CD4-positive, alpha-beta T cell (primary cell): ENCODE measurements around the gene SEC16A. TPM values are rescaled to one million over a fixed set of nuclear protein-coding genes. Genes with fewer than 3 reads are reported as not detected.

Experiments used
- ATAC-seq: fragments of 200-7000 bp; cut with Tn5 transposase; one replicate; pipeline ENCODE4 v1.10.0; 2022; ENCODE audit warnings: mild to moderate bottlenecking; ENCODE audit not compliant: poor library complexity
- CTCF ChIA-PET: fragments of 350-600 bp; sonication (Branson Sonifier 250); formaldehyde crosslinking; loops from one replicate; lab custom pipeline; 2021; ENCODE audit warnings: antibody characterized with exemption, inconsistent platforms; lab: Charles Lee
- POLR2A ChIA-PET: fragments of 350-600 bp; sonication (Branson Sonifier 250); formaldehyde crosslinking; loops from one replicate; lab custom pipeline; 2021; ENCODE audit warnings: antibody characterized with exemption, inconsistent platforms; lab: Charles Lee
- DNase-seq, 14 experiments: peaks; one replicate each; pipeline ENCODE4 v3.0.0-alpha.2; 2013 to 2020; ENCODE audit warnings: mixed read lengths in 2 of 14
- H3K27ac ChIP-seq, 2 donors: one replicate each; pipeline versions ENCODE4 v1.5.1 to v1.7.0; 2013; ENCODE audit warnings: low read length in 2 of 2, low read depth in 1 of 2, mild to moderate bottlenecking in 1 of 2
- H3K27me3 ChIP-seq, 2 experiments: 1 replicate in 1 of 2; 2 replicates in 1 of 2; pipeline versions ENCODE4 v1.6.1 to v1.7.0; 2013; ENCODE audit warnings: low read length in 2 of 2, control low read depth in 1 of 2, mild to moderate bottlenecking in 1 of 2, moderate library complexity in 1 of 2; ENCODE audit not compliant: insufficient read depth in 2 of 2, control insufficient read depth in 1 of 2
- H3K36me3 ChIP-seq: one replicate; pipeline ENCODE4 v1.6.1; 2013; ENCODE audit warnings: low read length, control low read depth; ENCODE audit not compliant: insufficient read depth
- H3K4me1 ChIP-seq: one replicate; pipeline ENCODE4 v1.6.1; 2013; ENCODE audit warnings: low read length, control low read depth; ENCODE audit not compliant: insufficient read depth
- H3K4me3 ChIP-seq: one replicate; pipeline ENCODE4 v1.5.1; 2013; ENCODE audit warnings: mild to moderate bottlenecking, low read length, moderate library complexity
- H3K9me3 ChIP-seq, 2 experiments: 1 replicate in 1 of 2; 2 replicates in 1 of 2; pipeline versions ENCODE4 v1.6.1 to v1.7.0; 2013; ENCODE audit warnings: low read length in 2 of 2, mild to moderate bottlenecking in 2 of 2, control low read depth in 1 of 2, moderate library complexity in 1 of 2; ENCODE audit not compliant: control insufficient read depth in 1 of 2, insufficient read depth in 1 of 2
- H3K27ac Mint-ChIP-seq: one replicate; pipeline ENCODE4 v1.8.0; 2020; ENCODE audit warnings: mixed read lengths
- H3K27me3 Mint-ChIP-seq: one replicate; pipeline ENCODE4 v1.8.0; 2021; ENCODE audit warnings: mixed read lengths
- H3K36me3 Mint-ChIP-seq: one replicate; pipeline ENCODE4 v1.8.0; 2021; ENCODE audit warnings: low read depth, mixed read lengths
- H3K4me1 Mint-ChIP-seq: one replicate; pipeline ENCODE4 v1.8.0; 2021; ENCODE audit warnings: low read depth, mixed read lengths
- H3K4me3 Mint-ChIP-seq: one replicate; pipeline ENCODE4 v1.8.0; 2020; ENCODE audit warnings: mild to moderate bottlenecking, mixed read lengths
- H3K9me3 Mint-ChIP-seq: one replicate; pipeline ENCODE4 v1.8.0; 2020; ENCODE audit warnings: mixed read lengths
- CTCF ChIP-seq: fragments of 200-600 bp; IDR thresholded peaks from one replicate; pipeline ENCODE4 v1.8.0; 2022; ENCODE audit warnings: antibody characterized with exemption, mild to moderate bottlenecking
- intact Hi-C, 2 experiments: fragments of 100-400 bp; cut with DNase I in 1 of 2; cut with micrococcal nuclease in 1 of 2; formaldehyde crosslinking; loops; one replicate each; pipeline versions ENCODE4 v1.15.1 to v1.9.0; 2023 to 2025; cut with DNase I, micrococcal nuclease
- total RNA-seq, 174 experiments: library from RNA in 2 of 174; stranded (reverse) in 2 of 174; gene quantifications; one replicate each; pipeline ENCODE4 v1.2.3 and lab custom pipeline; 2021 to 2026

SEC16A gene
- total RNA-seq, 2 experiments from 2014 or later = 73.0 to 75.0 TPM

- Histone ChIP-seq H3K9me3 (no peaks in the 10 kb centered on the region), H3K4me3 (no peak overlapping the region), H3K4me1 (no peaks in the 10 kb centered on the region), H3K36me3 (peaks cover 92% of the 10 kb centered on the region), H3K27ac (no peak overlapping the region), H3K27me3 (no peaks in the 10 kb centered on the region)
- no peak overlapping the region for H3K4me3 Mint-ChIP-seq
- no peak for DNase-seq
- intact Hi-C loops = no loop called here
- H3K4me1 Mint-ChIP-seq = no peaks in the 10 kb centered on the region
- H3K27me3 Mint-ChIP-seq = no peaks in the 10 kb centered on the region
- no peaks in the 10 kb centered on the region for H3K9me3 Mint-ChIP-seq
- POLR2A ChIA-PET = no interaction called here
- TF ChIP-seq CTCF = no peak
- CTCF ChIA-PET = no interaction called here
- H3K36me3 Mint-ChIP-seq = peaks cover 33% of the 10 kb centered on the region
- no peak for ATAC-seq
- H3K27ac Mint-ChIP-seq = no peak overlapping the region
These were observed 29.1 kb upstream of the SEC16A start for GRCh38 chr9:136511670-136512592.

GRCh38 chr9:136511144-136511669, 28.4 kb upstream of the SEC16A start:
- Mint-ChIP-seq H3K27me3 (no peaks in the 10 kb centered on the region), H3K9me3 (no peaks in the 10 kb centered on the region), H3K27ac (no peak overlapping the region), H3K4me1 (no peaks in the 10 kb centered on the region), H3K4me3 (no peak overlapping the region), H3K36me3 (peaks cover 27% of the 10 kb centered on the region)
- no peak for TF ChIP-seq CTCF
- ChIA-PET CTCF (no interaction called here), POLR2A (no interaction called here)
- Histone ChIP-seq H3K27ac (no peak overlapping the region), H3K4me1 (no peaks in the 10 kb centered on the region), H3K27me3 (no peaks in the 10 kb centered on the region), H3K9me3 (no peaks in the 10 kb centered on the region), H3K36me3 (peaks cover 92% of the 10 kb centered on the region), H3K4me3 (no peak overlapping the region)
- ATAC-seq (no peak), DNase-seq (no peak)
- intact Hi-C loops = no loop called here

GRCh38 chr9:136510561-136510960, 27.7 kb upstream of the SEC16A start:
- Mint-ChIP-seq H3K27ac (no peak overlapping the region), H3K4me1 (no peaks in the 10 kb centered on the region), H3K9me3 (no peaks in the 10 kb centered on the region), H3K4me3 (no peak overlapping the region), H3K27me3 (no peaks in the 10 kb centered on the region), H3K36me3 (peaks cover 26% of the 10 kb centered on the region)
- Histone ChIP-seq H3K9me3 (no peaks in the 10 kb centered on the region), H3K27ac (no peak overlapping the region), H3K4me1 (no peaks in the 10 kb centered on the region), H3K27me3 (no peaks in the 10 kb centered on the region), H3K4me3 (no peak overlapping the region), H3K36me3 (peaks cover 91% of the 10 kb centered on the region)
- ChIA-PET POLR2A (no interaction called here), CTCF (no interaction called here)
- no peak for ATAC-seq
- DNase-seq = no peak
- intact Hi-C loops = no loop called here
- TF ChIP-seq CTCF = no peak
